HG03439 (cell line): ENCODE results near the gene EZR.

Experiments
- ATAC-seq: cut with Tn5 transposase; IDR thresholded peaks from one replicate; pipeline ENCODE4 v1.9.1; 2021; ENCODE audit warnings: mild to moderate bottlenecking, moderate library complexity; ENCODE audit not compliant: unreplicated experiment

Gene EZR

DNA sequence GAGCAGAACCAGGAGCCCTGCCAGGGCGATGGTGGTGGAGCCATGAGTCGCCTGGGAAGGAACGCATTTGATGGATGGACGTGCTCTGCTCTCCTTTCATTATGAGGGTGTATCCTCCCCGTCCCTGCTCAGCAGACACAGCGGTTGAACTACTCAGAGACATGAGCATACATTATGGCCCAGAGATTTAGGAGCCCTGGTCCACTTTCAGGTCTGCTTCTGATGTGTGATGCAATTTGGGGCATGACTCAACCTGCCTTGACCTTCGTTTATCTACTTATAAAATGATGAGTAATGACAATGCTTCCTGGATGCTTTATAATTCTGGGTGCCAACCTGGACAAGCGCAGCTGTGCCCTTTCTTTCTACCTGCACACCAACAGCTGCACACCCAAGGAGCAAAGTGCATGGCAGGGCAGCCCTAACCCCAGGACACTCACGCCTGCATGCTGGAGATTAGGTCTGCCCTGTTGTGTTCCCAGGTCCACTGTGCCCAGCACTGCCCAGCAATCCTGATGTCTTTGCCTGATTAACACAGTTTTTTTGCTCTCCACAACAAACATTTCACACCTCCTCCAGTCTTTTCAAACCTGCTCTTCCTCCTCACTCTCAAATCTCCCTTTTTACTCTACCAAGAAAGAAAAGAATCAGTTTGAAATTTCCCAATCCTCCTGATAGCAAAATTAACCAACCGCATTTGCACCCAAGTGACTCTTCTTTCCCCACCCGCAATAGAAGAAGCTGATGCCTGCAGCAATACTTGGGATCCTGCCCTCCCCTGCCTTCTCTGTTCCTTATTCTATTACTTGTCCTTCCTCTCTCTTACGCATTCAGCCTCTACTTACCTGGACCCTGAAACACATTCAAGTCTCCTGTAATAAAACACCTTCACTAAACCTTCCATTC is 81.2 kb downstream of the EZR start:
- ATAC-seq = no peak

DNA sequence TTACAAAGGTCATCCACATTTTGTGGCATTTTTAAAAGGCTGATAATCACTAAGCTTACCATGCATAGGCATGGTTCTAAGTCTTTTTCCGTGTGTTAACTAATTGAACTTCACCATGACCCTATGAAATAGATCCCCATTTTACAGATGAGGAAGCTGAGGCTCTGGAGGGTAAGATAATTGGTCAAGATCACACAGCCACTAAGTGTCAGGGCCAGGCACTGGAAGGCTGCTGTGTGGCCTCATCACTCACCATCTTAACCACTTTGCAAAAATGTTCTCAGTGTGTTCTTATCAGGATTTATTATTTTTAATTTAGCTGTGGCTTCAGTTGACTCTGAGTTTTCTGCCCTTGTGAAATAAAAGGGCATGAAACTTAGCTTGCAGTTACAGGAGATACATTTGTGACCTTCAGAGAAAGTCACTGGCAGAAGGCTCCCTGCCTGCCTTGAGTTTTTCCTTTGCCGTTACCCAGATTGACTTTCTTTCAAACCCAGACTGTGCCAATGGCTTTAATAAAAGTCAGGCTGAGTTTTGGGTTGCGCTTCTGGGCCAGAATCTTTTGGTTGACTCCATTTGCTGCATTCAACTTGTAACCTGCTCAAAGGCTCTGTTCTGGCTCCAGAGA is 82.0 kb downstream of the EZR start:
- ATAC-seq = no peak

DNA sequence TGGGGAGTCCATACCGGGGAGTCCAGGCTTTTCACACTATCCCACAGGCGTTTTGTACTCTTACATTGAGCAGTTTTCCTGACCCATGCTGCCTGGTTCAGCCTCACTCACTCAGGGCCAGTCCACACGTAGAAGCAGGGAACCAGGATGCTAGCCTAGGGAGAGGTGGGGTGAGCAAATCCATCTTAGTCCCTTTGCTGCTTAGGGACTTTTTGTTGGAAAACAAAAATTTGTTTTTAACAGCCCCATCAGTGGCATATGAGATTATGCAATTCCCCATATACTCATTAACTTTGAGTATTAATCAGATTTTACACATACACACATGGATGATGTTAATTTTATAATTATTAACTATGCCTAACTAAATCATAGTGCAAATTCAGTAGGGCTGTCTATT is 84.2 kb downstream of the EZR start:
- ATAC-seq = no peak

GRCh38 chr6:158730541-158730907 is 88.6 kb downstream of the EZR start:
- ATAC-seq = no peak

GRCh38 chr6:158729906-158730540 is 89.1 kb downstream of the EZR start:
- no peak for ATAC-seq

GRCh38 chr6:158725704-158726103 is 93.5 kb downstream of the EZR start:
- no peak for ATAC-seq

DNA sequence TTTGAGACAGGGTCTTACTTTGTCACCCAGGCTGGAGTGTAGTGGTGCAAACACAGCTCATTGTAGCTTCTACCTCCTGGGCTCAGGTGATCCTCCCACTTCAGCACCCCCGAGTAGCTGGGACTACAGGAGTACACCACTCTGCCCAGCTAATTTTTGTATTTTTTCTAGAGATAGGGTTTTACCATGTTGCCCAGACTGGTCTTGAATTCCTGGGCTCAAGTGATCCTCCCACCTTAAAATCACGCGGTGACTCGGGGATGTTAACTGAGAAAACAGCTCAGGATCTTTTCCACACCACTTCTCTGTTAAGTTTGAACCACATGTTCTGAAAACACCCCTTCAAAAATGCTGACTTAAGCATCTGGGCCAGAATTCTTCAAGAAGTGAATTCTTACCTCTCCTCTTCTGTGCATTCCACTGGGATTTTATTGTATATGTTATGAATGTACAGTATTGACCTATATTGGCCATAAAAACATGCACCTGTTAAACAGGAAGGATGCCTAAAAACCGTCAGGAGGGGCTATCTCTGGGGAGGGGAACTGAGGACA is 96.9 kb downstream of the EZR start:
- no peak for ATAC-seq

GRCh38 chr6:158718461-158719046 is 100.6 kb downstream of the EZR start:
- no peak for ATAC-seq

GRCh38 chr6:158717341-158718330 is 101.5 kb downstream of the EZR start:
- ATAC-seq = peak; percentile 67
